ENCODE data around the gene LRR1. TPM values are rescaled to one million over a fixed set of nuclear protein-coding genes. Genes with fewer than 3 reads are reported as not detected.
"Not testable (repeated sequence)": the region's sequence is repeated elsewhere in the genome, so short reads cannot be mapped to it uniquely, and the experiment has no call there.

Gene LRR1
- total RNA-seq, 1 experiment from 2014 or later, result 19.0 TPM

- no peak overlapping the region for H2AFZ ChIP-seq
- H3K4me2 ChIP-seq, result peak overlapping the region; percentile 79
- H4K20me1 ChIP-seq (ENCODE audit: insufficient read depth), result peaks cover 51% of the 10 kb centered on the region
- CTCF ChIA-PET, result no interaction called here
- POLR2A ChIA-PET (ENCODE audit: unreplicated experiment), result no interaction called here
- H3K79me2 ChIP-seq (ENCODE audit: low read depth), result peaks cover 74% of the 10 kb centered on the region
- peaks cover 31% of the 10 kb centered on the region for H3K4me1 ChIP-seq (replicated peaks; ENCODE audit: insufficient read depth)
- H3K9me2 ChIP-seq (ENCODE audit: insufficient read depth), result no peaks in the 10 kb centered on the region
- no peaks in the 10 kb centered on the region for H3K9me3 ChIP-seq (ENCODE audit: insufficient read depth, low read depth)
- H3K27ac ChIP-seq, result peak overlapping the region; percentile 29; the same call in 1 of the 2 replicates
- no peak overlapping the region for H3K4me3 ChIP-seq
- DNase-seq, result no peak
- no peaks in the 10 kb centered on the region for H3K27me3 ChIP-seq (ENCODE audit: insufficient read depth, low read depth)
- no peak for TF ChIP-seq EZH2 (IDR thresholded peaks at IDR 0.05; ENCODE audit: low read depth)
- no peak for TF ChIP-seq CTCF (conservative IDR thresholded peaks at IDR 0.05)
- BruUV-seq (replicated peaks), result no TSS peak
- intact Hi-C loops (cut with micrococcal nuclease; ENCODE audit: unreplicated experiment), result loop anchor here (10.0 kb wide), 2 partner anchors 78 to 118 kb away; no protein-coding TSS in a partner anchor
- H3K36me3 ChIP-seq (ENCODE audit: low read depth), result peaks cover 42% of the 10 kb centered on the region
- H3F3A ChIP-seq (ENCODE audit: insufficient read depth, low read depth), result peaks cover 76% of the 10 kb centered on the region
Observed at GRCh38 chr14:49582113-49582977, 16.4 kb upstream of the LRR1 start.

GRCh38 chr14:49583629-49584028 lies 15.1 kb upstream of the LRR1 start:
- no peaks in the 10 kb centered on the region for H3K9me3 ChIP-seq (ENCODE audit: insufficient read depth, low read depth)
- peaks cover 51% of the 10 kb centered on the region for H4K20me1 ChIP-seq (ENCODE audit: insufficient read depth)
- H3F3A ChIP-seq (ENCODE audit: insufficient read depth, low read depth), result peaks cover 77% of the 10 kb centered on the region
- POLR2A ChIA-PET (ENCODE audit: unreplicated experiment), result interaction anchor here (0.6 kb wide), 1 partner anchor 256 kb away, joined by 5 read pairs; no protein-coding TSS in a partner anchor
- DNase-seq, result no peak
- no peaks in the 10 kb centered on the region for H3K9me2 ChIP-seq (ENCODE audit: insufficient read depth)
- CTCF ChIA-PET, result no interaction called here
- peaks cover 74% of the 10 kb centered on the region for H3K79me2 ChIP-seq (ENCODE audit: low read depth)
- H3K4me3 ChIP-seq, result peak overlapping the region; percentile 97
- peaks cover 42% of the 10 kb centered on the region for H3K36me3 ChIP-seq (ENCODE audit: low read depth)
- TF ChIP-seq EZH2 (IDR thresholded peaks at IDR 0.05; ENCODE audit: low read depth) (no peak), CTCF (conservative IDR thresholded peaks at IDR 0.05) (no peak)
- peaks cover 32% of the 10 kb centered on the region for H3K4me1 ChIP-seq (replicated peaks; ENCODE audit: insufficient read depth)
- peak overlapping the region; percentile 85; the same call in 1 of the 2 replicates for H3K27ac ChIP-seq
- BruUV-seq (replicated peaks), result no TSS peak
- intact Hi-C loops (cut with micrococcal nuclease; ENCODE audit: unreplicated experiment), result loop anchor here (10.0 kb wide), 2 partner anchors 79 to 119 kb away; no protein-coding TSS in a partner anchor
- peak overlapping the region; percentile 79 for H3K4me2 ChIP-seq
- H3K27me3 ChIP-seq (ENCODE audit: insufficient read depth, low read depth), result no peaks in the 10 kb centered on the region
- no peak overlapping the region for H2AFZ ChIP-seq

- H2AFZ ChIP-seq, result no peak overlapping the region
- ChIA-PET POLR2A (ENCODE audit: unreplicated experiment) (no interaction called here), CTCF (no interaction called here)
- DNase-seq, result no peak
- H3K27me3 ChIP-seq (ENCODE audit: insufficient read depth, low read depth), result no peaks in the 10 kb centered on the region
- H3K4me1 ChIP-seq (replicated peaks; ENCODE audit: insufficient read depth), result peaks cover 32% of the 10 kb centered on the region
- H3K4me2 ChIP-seq, result peak overlapping the region; percentile 79
- TF ChIP-seq CTCF (conservative IDR thresholded peaks at IDR 0.05) (no peak), EZH2 (IDR thresholded peaks at IDR 0.05; ENCODE audit: low read depth) (no peak)
- H3K4me3 ChIP-seq, result peak overlapping the region; percentile 97
- intact Hi-C loops (cut with micrococcal nuclease; ENCODE audit: unreplicated experiment), result loop anchor here (10.0 kb wide), 2 partner anchors 79 to 119 kb away; no protein-coding TSS in a partner anchor
- BruUV-seq (replicated peaks), result no TSS peak
- peaks cover 73% of the 10 kb centered on the region for H3F3A ChIP-seq (ENCODE audit: insufficient read depth, low read depth)
- H3K27ac ChIP-seq, result peak overlapping the region; percentile 85
- H4K20me1 ChIP-seq (ENCODE audit: insufficient read depth), result peaks cover 51% of the 10 kb centered on the region
- no peaks in the 10 kb centered on the region for H3K9me3 ChIP-seq (ENCODE audit: insufficient read depth, low read depth)
- no peaks in the 10 kb centered on the region for H3K9me2 ChIP-seq (ENCODE audit: insufficient read depth)
- peaks cover 72% of the 10 kb centered on the region for H3K79me2 ChIP-seq (ENCODE audit: low read depth)
- H3K36me3 ChIP-seq (ENCODE audit: low read depth), result peaks cover 42% of the 10 kb centered on the region
Observed at GRCh38 chr14:49584058-49584457, 14.7 kb upstream of the LRR1 start.

GRCh38 chr14:49584981-49585640 lies 13.6 kb upstream of the LRR1 start:
- ChIA-PET CTCF (interaction anchor here (0.7 kb wide), 1 partner anchor 124 kb away, joined by 3 read pairs; no protein-coding TSS in a partner anchor), POLR2A (ENCODE audit: unreplicated experiment) (interaction anchor here (0.6 to 0.7 kb wide), 2 partner anchors 15 to 143 kb away, joined by 3 to 27 read pairs; no protein-coding TSS in a partner anchor)
- not testable (repeated sequence) for H3K9me2 ChIP-seq (ENCODE audit: insufficient read depth); DNase-seq; H3K27me3 ChIP-seq (ENCODE audit: insufficient read depth, low read depth); H2AFZ ChIP-seq; BruUV-seq (replicated peaks); H3K9me3 ChIP-seq (ENCODE audit: insufficient read depth, low read depth)
- intact Hi-C loops (cut with micrococcal nuclease; ENCODE audit: unreplicated experiment), result loop anchor here (5.0 to 10.0 kb wide), 3 partner anchors 37 to 120 kb away; partner anchors contain the start of genes MGAT2 and RPL36AL
- H4K20me1 ChIP-seq (ENCODE audit: insufficient read depth), result peaks cover 47% of the 10 kb centered on the region
- peaks cover 32% of the 10 kb centered on the region for H3K4me1 ChIP-seq (replicated peaks; ENCODE audit: insufficient read depth)
- H3K79me2 ChIP-seq (ENCODE audit: low read depth), result peaks cover 61% of the 10 kb centered on the region
- H3F3A ChIP-seq (ENCODE audit: insufficient read depth, low read depth), result peaks cover 69% of the 10 kb centered on the region
- H3K4me3 ChIP-seq, result peak overlapping the region; percentile 97
- H3K4me2 ChIP-seq, result peak overlapping the region; percentile 79
- H3K36me3 ChIP-seq (ENCODE audit: low read depth), result peaks cover 42% of the 10 kb centered on the region
- H3K27ac ChIP-seq, result peak overlapping the region; percentile 85

Measured in PC-9 (cell line).